HG02852 (cell line): ENCODE data around the gene SEL1L2.
"Not testable (repeated sequence)": the region's sequence is repeated elsewhere in the genome, so short reads cannot be mapped to it uniquely, and the experiment has no call there.

Source experiments
- ATAC-seq: cut with Tn5 transposase; IDR thresholded peaks from one replicate; pipeline ENCODE4 v1.9.1; 2021; ENCODE audit warnings: mild to moderate bottlenecking, moderate library complexity; ENCODE audit not compliant: unreplicated experiment

SEL1L2 gene, protein sequence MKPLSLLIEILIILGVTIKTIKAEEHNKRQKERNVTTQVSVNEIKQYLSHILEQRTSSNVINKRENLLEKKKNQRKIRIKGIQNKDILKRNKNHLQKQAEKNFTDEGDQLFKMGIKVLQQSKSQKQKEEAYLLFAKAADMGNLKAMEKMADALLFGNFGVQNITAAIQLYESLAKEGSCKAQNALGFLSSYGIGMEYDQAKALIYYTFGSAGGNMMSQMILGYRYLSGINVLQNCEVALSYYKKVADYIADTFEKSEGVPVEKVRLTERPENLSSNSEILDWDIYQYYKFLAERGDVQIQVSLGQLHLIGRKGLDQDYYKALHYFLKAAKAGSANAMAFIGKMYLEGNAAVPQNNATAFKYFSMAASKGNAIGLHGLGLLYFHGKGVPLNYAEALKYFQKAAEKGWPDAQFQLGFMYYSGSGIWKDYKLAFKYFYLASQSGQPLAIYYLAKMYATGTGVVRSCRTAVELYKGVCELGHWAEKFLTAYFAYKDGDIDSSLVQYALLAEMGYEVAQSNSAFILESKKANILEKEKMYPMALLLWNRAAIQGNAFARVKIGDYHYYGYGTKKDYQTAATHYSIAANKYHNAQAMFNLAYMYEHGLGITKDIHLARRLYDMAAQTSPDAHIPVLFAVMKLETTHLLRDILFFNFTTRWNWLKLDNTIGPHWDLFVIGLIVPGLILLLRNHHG

DNA sequence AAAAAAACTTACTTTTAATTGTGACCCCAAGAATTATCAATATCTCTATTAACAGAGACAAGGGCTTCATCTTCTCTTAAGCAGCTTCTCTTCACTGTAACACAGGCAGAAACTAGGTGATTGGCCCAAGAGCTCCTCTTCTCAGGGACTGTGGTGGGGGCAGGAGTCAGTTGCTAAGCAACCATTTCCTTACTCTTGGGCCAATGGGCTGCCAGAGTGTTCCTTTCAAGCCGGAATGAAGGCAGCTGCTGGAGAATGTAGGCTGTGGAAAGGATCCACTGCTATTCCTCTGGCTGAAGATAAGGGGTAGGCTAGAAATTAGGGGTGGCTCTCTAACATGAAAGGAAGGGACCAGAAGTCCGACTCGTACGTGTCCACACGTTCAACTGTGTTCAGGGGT is at the start of gene SEL1L2:
TSS of gene SEL1L2 (minus strand) at position 150 of the 400 bp plus-strand sequence. CDS start at position 70, 80 bp downstream.
- ATAC-seq: no peak

DNA sequence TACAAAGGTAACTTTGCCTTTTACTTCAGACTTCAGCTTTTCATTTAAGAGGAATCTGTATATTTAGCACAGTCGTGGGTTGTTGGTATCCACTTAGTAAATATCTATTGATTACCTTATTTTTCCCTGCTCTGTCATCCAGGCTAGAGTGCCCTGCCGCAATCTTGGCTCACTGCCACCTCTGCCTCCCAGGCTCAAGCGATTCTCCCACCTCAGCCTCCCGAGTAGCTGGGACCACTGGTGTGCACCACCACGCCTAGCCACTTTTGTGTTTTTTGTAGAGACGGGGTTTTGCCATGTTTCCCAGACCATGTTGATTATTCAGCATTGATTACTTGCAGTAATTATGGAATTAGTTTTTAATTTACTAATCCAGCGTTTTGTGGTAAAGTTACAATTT is 46.2 kb upstream of the SEL1L2 start:
- no peak for ATAC-seq

DNA sequence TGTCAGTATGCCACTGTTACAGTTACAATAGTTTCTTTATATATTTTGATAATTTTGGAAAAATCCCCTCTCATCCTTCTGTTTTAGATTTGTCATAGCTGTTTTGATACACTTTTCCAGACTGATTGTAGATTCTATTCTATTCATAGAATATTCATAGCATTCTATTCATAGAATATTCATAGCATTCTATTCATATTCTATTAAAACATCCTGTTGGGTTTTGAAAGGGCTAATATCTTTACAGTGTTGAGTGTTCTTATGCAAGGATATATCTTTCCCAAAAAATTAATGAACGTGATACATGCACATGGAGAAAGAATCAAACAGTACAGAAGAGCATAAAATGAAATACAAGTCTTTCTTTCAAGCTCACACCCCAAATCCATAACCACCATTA is 42.9 kb upstream of the SEL1L2 start:
- ATAC-seq: no peak

DNA sequence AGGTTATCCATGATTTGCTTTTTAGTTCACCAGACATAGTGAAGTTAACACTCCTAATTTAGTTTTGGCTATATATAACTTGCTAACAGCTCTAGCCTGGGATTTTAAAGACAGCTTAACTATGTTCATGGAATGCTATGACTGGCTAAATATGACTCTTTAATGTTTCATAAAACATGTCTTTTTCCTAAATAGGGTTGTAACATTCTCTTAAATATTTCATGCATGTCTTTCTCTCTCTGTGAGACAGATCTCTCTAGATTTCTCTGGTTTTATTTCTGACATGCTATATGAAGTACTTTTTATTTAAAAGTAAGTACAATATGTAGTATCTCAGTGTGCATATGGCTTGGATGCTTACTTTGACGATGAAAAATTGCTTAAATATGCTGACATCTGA is 40.6 kb upstream of the SEL1L2 start:
- ATAC-seq: no peak

DNA sequence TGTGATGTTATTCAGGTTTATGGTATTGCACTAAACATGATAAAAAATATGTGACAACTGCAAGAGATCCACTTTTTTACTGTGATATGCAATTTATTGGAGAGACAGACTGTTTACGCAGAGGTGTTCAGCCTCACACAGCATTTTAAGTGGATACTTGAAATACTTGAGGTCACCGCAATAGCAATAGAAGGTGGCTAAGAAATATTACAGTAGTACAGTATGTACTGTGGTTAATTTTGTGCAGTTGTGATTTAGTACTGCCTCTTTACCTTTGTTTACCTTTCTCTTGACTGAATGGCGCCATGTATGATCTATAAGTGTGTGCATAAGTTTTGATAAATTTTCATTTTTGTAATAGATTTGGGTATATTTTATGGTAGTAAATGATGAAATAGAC is 22.3 kb upstream of the SEL1L2 start:
- no peak for ATAC-seq

DNA sequence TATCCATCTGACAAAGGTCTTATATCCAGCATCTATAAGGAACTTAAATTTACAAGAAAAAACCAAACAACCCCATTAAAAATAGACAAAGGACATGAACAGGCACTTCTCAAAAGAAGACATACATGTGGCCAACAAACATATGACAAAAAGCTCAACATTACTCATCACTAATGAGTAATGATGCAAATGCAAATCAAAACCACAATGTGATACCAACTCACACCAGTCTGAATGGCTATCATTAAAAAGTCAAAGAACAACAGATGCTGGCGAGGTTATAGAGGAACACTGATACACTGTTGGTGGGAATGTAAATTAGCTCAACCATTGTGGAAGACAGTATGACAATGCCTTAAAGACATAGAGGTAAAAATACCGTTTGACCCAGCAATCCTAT is 18.8 kb upstream of the SEL1L2 start:
- ATAC-seq: no peak

DNA sequence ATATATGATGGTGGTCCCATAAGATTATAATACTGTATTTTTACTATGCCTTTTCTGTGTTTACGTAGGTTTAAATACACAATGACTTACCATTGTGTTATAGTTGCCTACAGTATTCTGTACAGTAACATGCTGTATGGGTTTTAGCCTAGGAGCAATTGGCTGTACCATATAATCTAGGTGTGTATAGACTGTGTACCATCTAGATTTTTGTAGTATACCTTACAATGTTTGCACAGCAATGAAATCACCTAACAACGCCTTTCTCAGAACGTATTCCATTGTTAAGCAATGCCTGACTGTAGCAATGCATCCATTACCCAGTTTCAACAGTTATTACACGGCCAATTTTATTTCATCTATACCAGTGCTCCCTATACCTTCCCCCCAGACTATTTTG is 15.6 kb upstream of the SEL1L2 start:
- no peak for ATAC-seq

DNA sequence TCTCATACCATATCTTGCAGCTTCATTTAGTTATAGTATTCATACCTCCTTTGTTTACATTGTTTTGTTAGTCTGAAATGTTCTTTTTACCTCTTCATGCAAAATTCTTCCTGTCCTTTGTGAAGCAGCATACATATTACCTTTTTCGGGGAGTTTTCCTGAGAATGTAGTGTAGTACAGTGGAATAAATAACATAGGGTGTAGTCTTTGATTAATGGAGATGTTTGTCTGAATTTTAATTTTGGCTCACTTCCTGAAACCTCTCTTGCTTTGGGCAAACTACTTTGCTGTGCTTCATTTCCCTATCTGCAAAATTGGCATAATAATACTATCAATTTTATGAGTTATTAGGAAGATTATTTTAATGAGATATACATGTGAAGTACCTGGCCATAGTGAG is 10.5 kb upstream of the SEL1L2 start:
- ATAC-seq: no peak

DNA sequence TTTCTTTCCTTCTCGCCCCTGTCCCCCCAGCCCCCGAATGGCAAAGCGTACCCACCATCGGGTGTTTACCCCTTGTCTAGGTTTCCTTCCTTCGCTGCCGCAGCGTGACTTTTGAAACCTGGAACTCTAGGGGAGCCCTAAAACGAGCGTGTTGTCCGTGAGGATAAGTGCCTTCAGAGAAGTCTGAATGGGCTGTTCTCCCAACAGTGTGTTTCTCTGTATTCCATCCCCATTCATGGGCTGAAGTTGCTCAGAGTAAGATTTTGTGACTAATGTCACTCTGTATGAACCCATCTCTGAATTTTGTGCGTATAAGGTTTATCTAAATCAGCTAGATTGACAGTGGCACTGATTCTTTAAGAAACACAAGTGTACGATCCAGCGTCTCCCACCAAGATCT is 5.9 kb upstream of the SEL1L2 start:
- no peak for ATAC-seq

DNA sequence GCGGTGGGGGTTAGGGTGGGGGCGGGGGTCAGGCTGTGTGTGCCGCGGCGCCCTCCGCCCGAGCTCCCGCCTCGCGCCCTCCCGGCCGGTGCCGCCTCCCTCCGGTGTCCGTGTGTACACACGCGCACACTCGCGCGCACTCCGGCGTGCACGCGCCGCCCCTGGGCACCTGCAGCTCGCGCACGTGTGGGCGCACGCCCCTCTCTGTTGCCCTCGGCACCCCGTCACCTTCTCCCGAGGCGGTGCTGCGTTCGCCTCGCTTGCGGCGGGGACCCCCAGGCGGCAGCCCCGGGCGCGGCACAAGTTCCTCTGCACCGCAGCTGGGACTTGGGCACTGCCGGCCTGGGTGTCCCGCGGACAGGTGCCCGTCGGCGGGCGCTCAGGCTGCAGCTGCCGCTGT is 5.4 kb upstream of the SEL1L2 start:
- no peak for ATAC-seq

DNA sequence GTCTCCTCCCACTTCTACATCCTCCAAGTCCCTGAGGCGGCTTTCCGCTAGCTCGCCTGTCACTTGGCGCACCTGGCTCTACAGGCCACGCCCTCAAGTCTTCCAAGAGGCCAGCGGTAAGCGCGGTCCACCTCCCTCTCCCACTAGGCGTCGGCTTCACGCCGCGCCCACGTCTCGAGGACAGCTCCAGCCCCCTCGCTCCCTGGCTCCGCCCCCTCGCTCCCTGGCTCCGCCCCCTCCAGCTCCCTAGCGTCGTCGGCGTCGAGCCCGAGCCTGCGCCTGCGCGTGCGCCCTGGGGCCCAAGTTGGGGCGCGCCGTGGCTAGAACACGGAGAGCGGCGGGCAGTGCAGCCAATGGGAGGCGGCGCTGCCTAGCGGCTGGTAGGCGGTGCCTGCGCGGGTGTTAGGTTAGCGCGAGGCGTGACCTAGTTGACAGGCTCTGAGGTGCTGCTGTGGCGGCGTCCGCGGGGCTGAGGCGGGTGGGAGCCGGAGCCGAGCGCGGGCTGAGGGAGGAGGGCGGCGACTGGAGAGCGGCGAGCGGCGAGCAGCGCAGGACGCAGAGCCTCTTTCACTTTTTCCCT is 4.8 kb upstream of the SEL1L2 start, which contains the start of gene MACROD2:
TSS of gene MACROD2 (plus strand) at position 431 of the 580 bp plus-strand sequence.
- ATAC-seq: peak; percentile 55

DNA sequence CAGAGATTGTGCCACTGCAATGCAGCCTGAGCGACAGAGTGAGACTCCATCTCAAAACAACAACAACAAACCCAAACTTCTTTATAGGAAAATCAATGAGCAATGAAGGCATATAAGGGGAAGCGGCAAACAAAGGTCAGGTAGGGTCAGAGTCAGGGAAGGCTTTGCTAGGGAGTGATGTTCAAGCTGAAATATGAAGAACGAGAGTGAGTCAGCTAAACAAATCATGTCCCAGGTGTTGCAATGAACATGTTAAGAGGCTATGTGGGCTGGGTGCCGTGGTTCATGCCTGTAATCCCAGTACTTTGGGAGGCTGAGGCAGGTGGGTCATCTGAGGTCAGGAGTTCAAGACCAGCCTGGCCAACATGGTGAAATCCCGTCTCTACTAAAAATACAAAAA is 1.5 kb upstream of the SEL1L2 start:
- ATAC-seq: not testable (repeated sequence)

DNA sequence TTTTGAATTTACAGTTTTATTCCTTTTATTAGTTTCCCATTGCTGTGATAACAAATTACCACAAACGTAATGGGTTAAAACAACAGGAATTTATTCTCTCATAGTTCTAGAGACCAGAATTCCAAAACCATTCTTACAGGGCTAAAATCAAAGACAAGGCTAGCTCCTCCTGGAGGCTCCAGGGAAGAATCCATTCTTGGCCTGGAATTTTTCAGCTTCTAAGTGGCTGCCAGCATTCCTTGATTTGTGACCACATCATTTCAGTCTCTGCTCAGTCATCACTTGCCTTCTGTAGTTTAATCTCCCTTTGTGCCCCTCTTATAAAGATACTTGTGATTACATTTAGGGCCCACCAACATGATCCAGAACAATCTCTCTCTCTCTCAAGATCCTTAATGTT is 897 bp upstream of the SEL1L2 start:
- ATAC-seq: no peak

DNA sequence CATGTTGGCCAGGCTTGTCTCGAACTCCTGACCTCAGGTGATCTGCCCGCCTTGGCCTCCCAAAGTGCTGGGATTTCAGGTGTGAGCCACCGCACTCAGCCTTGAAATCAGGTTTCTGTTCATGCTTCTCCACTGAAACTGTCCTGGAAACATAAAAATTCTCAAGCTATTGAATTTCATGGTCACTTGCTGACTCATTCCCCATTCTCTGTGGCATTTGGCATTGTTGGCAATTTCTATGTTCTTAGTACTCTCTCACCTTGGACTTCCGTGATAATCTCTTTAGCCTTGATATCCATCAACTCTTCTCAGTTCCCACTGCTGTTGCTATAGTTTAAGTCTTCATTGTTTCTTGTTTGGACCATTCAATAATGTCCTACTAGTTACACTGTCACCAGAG is 6.2 kb downstream of the SEL1L2 start:
- no peak for ATAC-seq

DNA sequence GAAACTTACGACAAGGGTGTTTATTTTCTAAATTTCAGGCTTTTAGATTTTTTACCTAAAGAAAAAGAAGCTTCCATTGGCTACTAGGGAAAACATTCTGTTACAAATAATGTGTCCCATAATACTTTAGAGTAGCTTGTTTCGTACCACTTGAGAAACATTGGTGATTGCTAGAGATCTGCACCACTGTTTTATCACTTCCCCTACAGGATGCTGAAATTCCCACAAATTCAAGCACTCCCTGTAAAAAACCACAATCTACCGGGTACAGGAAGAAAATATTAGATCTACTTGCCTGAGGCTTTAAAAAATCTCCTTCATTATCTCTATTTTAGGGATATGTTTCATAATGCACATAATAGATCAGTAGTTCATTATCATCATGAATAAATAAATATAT is 29.9 kb downstream of the SEL1L2 start:
- ATAC-seq: no peak

DNA sequence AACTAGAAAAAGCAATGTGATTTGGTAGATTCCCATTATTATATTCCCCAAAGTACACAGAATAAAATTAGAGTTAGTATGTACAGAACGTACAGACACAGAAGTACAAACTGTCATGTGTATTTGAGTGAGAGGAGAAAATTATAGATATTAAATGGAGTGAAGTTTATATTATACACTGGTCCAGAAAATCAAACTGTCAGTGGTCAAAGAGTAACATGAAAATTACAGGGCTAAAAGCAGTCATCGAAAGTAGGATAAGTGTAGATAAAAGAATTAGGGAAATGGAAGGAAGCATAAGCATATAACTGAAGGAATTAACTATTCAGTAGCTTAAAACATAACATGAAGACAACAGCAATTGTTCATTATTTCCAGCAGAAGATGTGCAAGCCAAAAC is 30.3 kb downstream of the SEL1L2 start:
- ATAC-seq: no peak

DNA sequence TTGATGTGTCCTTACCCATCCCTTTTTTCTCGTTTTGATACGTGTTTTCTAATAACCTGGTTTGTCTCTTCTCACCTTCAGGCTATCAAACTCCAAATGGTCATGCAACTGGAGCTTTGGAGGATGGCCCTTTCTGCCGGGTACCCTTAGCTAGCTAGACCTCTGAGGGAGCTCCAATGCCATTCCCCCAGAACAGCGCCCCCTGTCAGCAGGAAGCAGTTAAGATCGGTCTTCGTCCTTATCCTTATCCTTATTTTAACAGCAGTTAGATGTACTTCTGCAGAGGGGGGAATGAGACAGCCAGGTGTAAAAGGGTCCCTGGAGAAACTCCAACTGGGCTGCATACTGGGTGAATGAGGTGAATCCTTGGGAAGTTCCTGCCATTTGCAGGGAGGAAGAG is 37.2 kb downstream of the SEL1L2 start:
- no peak for ATAC-seq

DNA sequence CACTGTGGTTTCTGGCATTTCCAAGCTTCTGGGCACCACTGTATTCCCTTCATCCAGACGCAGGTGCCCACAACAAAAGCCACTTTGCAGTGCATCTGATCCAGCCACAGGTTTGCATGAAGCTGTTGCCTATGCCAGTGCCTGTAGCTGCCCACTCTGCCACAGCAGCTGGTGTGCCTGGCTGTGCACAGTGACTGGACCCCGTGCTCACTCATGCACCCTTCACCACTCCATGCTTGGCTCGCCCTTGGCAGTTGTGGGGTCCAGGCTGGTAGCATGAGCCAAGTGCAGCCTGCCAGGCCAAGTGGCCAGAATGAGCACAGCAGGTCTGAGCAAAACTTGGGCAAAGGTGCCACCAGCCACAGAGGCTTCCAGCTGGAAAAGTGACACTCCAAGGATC is 42.7 kb downstream of the SEL1L2 start:
- ATAC-seq: no peak

DNA sequence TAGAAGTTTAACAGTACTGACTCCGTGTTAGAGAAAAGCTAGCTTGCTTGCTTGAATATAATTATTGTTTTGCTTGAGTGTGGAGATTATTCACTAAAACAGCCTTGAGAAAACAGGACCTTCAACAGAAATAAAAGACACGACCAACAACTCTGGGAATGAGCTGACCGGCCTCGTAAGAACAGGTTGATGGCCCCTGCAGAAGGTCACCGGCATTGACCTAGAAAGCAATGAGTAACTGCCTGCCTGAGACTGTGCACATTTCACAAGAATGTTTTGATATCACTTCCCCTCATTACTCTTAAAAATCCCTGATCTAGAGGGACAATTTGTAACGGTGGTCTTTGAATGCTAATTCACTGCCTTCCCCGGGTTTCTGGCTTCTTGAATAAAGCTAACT is 49.4 kb downstream of the SEL1L2 start:
- ATAC-seq: no peak

DNA sequence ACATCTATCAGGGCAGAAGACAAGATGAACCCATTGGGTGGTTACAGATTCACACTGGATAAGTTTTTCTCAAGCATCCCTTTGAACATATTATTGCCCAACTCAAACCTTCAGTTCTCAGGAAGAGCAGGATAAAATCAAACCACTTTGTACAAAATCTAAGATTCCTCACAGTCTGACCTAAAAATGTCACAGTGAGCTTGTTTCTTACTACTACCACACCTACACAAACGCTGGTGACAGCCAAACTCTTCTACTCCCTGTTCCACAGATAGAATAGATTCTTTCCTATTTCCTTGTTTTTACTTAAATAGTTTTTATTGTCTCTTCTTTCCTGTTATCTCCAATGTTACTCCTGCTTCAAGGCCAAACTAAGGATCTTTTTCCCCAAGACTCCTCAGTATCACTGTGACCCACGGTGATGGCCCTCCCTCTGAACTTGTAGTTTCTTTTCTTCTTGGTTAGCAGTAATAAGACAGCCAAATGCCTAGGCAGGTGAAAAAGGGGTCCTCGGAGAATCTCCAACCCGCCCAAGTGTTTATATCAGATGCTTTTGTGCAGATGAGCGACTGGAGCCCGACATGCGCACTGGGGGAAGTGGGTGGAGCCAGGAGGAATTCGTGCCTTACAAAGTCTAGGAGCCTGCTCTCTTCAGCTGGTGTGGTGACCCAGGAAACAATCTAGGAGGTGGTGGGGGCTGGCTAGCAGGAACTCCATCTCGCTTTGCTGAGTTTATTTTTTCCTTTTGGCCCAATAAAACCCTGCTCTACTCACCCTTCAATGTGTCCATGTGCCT is 53.4 kb downstream of the SEL1L2 start:
- no peak for ATAC-seq
